HK-2 (cell line): ENCODE results near the gene UNC45B.
"Not testable (repeated sequence)": the region's sequence is repeated elsewhere in the genome, so short reads cannot be mapped to it uniquely, and the experiment has no call there.

Experiments used
- DNase-seq: peaks from one replicate; pipeline ENCODE4 v3.0.0-alpha.2; 2018; ENCODE audit not compliant: unreplicated experiment

Gene UNC45B

DNA sequence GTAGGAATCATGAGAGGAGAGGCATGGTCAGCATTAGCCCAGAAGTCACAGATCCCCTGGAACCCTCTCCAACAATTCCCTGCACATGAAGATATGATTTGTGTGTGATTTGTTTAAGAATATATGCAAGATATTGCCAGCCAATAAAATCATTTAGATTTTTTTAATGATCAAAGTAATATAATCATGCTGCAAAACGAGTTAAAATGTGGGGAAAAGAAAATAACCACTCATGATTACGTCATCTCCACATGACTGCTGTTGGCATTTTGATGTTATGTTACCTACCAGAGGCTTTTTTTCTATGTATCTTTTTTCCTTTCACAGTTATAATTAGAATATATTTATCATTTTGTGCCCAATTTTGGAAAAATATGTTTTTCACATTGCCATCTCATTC is 24.2 kb downstream of the UNC45B start:
- DNase-seq: no peak

DNA sequence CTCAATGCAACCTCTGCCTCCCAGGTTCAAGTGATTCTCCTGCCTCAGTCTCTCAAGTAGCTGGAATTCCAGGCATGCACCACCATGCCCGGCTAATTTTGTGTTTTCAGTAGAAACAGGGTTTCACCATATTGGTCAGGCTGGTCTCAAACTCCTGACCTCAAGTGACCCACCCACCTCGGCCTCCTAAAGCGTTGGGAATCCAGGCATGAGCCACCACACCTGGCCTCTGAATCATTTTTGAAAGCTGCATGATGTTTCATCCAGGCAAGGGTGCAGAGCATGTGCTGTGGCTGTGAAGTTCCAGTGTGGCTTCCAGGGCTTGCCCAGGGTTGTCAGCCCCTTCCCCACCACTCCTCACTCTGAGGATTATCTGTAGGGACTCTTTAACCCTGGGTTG is 24.7 kb downstream of the UNC45B start:
- not testable (repeated sequence) for DNase-seq

DNA sequence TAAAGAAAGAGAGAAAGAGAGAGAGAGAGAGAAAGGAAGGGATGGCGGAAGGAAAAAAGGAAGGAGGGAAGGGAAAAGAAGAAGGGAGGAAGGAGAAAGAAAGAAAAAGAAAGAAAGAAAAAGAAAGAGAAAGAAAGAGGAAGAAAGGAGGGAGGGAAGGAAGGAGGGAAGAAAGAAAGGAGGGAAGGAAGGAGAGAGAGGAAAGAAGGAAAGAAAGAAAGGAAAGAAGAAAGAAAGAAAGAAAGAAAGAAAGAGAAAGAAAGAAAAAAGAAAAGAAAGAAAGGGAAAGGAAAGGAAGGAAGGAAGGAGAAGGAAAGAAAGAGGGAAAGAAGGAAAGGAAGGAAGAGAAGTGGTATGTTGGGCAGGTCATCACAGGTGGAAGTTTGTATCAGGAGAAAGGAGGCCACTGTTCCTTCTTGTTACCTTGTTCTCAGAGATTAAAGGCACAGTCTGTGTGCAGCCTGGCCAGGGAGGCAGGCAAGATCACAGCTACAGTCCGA is 27.3 kb downstream of the UNC45B start:
- no peak for DNase-seq

DNA sequence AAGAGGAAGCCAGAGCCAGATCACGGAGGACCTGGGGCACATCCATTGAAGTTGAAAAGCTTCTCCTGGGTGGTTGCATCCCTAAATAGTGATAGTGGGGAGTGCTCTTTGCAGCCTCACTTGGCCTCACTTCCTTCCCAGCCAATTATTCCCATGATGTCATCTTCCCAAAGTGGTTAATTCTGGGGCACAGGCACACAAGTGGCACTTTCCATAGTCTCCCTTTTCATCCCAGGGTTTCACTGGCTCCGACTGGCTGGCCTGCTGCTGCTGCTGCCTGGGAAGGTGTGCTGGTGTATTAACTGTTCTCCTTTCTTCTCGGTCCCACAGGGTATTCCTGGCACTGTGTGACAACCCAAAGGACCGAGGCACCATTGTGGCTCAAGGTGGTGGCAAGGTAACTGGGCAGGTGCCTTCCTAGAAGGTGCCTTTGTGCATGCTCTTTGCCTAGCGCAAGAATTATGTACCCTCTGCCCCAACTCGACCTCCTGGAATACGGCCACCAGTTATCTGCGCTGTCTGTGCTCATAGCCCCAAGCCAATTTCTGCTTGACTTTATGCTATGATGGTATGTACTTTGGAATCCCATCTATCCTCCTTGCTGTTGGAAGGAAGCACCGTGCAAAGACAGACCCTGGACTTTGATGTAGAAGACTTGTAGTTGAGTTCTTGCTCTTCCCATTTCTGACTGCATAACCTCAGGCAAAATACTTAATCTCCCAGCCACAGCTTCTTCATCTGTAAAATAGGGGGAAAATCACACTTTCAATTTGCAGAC is 28.2 kb downstream of the UNC45B start:
- DNase-seq: no peak

DNA sequence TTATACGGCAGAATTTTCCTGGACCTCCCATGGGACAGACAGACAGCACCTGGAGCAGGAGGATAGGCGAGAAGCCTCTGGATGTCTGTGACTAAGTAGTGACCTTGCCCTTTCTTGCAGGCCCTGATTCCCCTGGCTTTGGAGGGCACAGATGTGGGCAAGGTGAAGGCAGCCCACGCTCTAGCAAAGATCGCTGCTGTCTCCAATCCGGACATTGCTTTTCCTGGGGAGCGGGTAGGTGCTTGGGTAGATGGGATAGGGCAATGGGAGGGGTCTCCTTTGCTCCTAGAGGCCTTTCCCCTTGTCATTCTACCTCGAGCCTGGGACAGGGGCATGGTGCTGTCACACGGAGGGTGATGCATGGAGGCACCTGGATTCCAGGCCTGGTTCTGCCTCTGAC is 29.3 kb downstream of the UNC45B start:
- no peak for DNase-seq

DNA sequence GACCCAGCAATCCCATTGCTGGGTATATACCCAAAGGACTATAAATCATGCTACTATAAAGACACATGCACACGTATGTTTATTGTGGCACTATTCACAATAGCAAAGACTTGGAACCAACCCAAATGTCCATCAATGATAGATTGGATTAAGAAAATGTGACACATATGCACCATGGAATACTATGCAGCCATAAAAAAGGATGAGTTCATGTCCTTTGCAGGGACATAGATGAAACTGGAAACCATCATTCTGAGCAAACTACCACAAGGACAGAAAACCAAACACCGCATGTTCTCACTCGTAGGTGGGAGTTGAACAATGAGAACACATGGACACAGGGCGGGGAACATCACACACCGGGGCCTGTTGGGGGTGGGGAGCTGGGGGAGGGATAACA is 31.8 kb downstream of the UNC45B start:
- DNase-seq: not testable (repeated sequence)

DNA sequence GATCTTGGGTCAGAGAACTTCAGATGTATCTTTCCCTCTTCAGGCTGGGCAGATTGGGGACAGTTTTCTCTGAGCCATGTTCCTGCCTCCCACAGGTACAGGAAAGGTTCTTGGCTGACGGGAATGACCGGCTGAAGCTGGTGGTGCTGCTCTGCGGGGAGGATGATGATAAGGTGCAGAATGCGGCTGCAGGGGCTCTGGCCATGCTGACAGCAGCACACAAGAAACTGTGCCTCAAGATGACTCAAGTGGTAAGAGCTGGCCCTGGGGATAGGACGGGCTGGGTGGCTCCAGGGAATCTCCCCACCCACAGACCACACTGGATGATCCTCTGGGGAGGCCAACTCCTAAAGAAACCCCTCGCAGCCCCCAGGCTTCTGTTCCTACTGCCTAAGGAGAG is 35.7 kb downstream of the UNC45B start:
- no peak for DNase-seq

DNA sequence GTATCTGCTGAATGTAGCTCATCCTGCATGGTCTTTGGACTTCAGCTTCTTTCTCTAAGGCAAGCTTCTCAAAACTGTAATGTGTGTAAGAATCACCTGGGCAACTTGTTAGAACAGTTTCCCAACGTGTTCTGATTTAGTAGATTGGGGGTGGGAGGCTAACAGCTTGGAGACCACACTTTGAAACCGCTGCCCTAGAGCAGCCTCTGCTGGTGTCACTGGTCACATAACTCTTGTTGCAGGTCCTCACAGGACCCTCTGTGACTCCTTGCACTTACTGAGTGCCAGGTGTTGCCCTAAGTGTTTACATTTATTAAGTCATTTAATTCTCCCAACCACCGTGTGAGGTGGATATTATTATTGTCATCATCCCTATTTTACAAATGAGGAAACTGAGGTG is 36.7 kb downstream of the UNC45B start:
- no peak for DNase-seq

DNA sequence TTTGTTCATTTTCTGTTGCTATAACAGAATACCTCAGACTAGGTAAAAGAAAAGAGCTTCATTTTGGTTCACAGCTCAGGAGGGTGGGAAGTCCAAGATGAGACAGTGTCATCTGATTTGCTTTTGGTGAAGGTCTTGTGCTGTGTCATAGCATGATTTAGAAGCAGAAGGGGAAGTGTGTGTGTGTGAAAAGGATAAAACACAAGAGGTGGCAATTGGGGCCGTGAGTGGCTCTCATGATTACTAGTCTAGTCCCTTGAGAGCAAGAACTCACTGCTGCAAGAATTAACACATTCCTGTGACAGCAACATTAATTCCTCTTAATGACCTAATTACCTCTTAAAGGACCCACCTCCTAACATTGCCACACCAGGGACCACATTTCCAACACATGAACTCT is 38.2 kb downstream of the UNC45B start:
- DNase-seq: no peak

DNA sequence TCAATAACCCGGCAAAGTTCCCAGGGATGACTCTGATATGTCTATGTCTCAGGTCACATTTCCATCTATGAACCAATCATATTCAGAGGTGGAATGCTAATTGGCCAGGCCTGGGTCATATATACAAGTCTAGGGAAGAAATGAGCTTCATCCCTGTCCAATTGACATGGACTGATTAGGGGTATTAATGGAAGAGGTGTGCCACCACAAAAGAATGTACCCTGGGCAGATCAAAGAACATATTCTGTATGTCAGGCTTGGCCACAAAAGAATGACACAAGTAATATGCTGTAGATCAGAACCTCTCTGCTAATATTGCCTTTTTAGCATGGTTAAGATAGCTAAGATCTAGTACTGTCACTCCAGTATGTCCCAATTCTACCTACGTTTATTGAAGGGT is 39.9 kb downstream of the UNC45B start:
- no peak for DNase-seq

DNA sequence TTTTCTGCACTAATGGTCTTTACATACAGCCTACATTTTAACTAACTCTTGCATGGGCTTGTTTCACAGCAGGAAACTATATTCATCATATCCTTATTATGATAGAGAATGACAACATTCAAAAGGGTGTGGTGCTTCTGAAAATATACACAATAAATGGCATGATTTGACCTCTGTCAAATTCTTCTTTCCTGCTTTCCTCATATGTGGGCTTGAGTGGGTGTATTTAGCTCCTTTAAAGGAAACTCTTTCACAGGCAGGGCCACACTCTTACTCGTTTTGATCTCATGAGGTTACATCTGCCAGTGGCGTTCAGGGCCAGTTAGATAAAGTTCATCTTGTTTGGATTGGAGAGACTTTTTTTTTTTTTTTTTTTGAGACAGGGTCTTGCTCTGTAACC is 40.5 kb downstream of the UNC45B start:
- no peak for DNase-seq

DNA sequence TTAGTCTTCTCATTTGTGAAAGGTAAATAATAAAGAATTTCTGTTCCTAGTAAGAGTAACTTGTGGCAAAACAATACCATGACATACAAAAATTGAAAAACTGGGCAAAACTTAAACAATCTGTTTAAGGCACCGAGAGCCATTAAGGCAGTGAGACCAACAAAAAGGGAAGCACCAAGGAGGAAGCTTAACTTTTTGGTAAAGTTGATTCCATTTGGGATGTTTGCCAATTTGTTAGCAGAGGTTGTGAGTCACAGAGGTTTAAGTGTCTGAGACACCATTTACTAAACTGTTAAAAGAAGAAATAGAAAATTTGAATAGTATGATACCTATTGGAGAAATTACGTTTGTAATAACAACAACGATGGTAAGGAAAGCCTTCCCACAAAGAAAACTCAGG is 41.7 kb downstream of the UNC45B start:
- no peak for DNase-seq

DNA sequence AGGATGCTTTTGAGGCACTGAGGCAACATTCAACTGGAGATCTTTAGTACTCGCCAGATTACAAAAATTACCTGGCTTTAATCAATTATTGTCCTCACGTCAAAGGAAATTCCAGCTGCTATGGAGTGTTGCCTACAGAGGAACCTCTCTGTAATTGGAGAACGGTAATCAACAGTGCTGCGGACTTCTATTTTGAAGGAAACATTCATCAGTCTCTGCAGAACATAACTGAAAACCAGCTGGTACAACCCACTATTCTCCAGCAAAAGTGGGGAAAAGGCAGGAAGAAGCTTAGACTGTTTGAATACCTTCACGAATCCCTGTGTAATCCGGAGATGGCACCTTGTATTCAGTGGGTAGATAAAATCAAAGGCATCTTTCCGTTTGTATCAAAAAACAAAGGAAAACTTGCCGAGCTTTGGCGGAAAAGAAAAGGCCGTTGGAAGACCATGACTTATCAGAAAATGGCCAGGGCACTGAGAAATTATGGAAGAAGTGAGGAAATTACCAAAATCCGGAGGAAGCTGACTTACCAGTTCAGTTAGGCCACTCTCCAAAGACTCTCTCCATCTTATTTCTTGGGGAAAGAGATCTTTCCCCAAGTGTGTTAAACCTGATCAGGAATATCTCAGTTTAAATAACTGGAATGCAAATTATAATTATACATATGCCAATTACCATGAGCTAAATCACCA is 43.5 kb downstream of the UNC45B start:
- no peak for DNase-seq

DNA sequence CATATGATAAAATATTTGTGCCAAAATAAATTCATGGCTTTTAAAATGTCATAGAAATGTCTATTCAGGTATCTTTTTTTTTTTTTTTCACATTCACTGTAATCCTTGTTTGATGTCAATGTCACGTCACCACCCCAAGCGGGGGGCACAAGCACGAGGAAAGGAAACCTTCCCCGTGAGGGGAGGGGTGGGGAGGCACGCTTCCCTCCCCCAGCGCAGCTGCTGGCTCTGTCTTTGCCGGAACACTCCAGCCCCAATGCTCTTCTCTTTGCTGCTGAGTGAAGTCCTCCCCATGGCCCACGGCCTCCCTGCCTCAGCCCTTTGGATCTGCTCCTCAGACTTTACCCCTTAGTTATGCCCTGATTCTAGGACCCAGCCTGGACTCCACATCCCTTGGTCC is 45.1 kb downstream of the UNC45B start:
- no peak for DNase-seq

DNA sequence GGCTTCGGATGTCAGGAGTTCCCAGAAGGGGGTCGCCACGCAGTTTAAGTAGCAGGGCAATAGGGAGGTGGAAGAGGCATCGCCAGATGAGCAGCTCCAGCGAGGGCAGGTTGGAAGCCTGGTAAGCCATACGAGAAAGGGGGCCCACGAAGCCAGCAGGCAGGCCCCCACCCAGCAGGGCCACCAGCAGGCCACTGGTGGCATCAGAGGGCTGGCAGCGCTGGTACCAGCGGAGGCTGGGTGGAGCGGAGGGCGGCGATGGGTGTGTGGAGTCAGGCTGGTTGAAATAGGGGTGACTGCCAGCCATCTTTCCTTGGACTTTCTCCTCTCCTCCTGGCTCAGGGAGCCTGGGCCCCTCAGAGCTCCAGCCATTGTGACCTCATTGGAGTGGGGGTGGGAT is 46.4 kb downstream of the UNC45B start, which contains the start of gene SLC35G3:
TSS of gene SLC35G3 (minus strand) at position 393 of the 400 bp plus-strand sequence. CDS start at position 307, 86 bp downstream.
- DNase-seq: not testable (repeated sequence)

DNA sequence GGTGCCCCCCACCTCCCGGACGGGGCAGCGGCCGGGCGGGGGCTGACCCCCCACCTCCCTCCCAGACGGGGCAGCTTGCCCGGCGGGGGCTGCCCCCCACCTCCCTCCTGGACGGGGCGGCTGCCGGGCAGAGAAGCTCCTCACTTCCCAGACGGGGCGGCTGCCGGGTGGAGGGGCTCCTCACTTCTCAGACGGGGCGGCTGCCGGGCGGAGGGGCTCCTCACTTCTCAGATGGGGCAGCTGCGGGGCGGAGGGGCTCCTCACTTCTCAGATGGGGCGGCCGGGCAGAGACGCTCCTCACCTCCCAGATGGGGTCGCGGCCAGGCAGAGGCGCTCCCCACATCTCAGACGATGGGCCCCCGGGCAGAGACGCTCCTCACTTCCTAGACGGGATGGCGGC is 47.4 kb downstream of the UNC45B start:
- not testable (repeated sequence) for DNase-seq

DNA sequence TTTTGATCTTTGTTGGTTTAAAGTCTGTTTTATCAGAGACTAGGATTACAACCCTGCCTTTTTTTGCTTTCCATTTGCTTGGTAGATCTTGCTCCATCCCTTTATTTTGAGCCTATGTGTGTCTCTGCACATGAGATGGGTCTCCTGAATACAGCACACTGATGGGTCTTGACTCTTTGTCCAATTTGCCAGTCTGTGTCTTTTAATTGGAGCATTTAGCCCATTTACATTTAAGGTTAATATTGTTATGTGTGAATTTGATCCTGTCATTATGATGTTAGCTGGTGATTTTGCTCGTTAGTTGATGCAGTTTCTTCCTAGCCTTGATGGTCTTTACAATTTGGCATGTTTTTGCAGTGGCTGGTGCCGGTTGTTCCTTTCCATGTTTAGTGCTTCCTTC is 55.0 kb downstream of the UNC45B start:
- not testable (repeated sequence) for DNase-seq

DNA sequence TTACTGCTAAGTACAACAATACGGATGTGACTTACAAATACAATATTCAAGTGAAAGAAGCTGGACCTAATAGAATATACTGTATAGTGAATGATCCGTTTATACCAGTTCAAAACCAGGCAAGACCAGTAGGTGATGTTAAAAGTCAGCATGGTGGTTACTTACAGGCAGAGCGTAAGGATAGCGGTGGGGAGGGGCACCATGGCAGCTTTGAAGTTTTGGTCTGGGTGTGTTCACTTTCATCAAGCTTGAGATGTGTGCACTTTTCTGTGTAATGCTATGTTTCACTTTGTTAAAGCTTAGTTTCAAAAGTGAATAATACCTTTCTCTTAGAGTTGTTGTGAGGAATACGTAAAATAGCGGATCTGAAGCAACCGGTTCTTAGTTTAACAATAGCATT is 63.1 kb downstream of the UNC45B start:
- DNase-seq: no peak

DNA sequence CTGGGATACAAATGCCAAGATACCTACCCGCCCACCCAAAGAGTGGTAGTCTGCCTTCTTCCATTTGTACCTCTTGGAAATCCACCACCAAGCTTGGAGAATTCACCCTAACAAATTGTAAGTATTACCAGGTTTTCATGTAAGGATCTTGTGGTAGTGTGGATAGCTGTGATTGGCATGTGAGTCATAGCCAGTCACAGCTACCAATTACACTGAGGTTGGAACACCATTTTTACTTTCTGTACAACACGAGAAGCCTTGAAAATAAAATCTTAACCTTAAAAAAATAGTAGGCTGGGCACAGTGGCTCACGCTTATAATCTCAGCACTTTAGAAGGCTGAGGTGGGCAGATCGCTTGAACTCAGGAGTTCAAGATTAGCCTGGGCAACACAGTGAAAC is 65.1 kb downstream of the UNC45B start:
- no peak for DNase-seq

DNA sequence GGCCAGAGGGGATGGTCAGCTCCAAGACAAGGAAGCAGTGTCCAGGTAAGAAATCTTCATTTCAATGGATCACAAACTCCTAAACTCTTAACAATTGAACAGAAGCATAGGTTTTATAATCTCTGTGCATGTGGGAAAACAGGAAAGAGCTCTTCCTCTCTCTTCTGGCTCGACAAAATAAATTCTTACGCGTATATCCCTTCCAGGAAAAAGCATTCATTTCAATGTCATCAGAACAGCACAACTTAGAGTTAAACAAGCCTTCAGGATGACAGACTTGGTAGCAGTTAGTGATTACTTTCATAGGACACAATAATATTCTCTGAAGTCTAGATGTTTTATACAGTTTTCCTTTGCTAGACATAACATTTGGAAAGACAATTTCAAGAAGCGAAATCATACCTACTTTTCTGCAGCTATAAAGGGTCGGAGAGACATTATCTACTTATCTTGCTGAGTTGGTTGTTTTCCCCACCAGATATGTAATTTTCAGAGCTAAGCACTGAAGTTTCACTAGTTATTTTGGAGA is 65.9 kb downstream of the UNC45B start:
- DNase-seq: no peak

DNA sequence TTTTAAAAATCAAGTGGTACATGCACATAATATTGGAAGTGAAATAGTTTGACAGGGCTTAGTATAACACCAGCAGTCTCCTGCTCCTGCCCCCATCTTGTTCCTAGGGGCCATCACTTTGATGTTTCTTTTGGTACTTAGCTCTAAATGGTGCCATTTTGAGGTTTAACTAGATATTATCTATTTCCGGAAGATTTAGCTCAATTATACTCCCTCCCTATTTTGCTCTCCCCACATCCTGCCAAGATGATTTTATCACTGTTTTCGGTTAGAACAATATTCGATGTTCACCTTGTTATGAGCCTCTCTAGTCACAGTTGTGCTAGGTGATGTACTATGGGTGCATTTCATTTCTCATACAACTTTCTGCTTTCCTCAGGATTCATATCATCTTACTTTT is 66.6 kb downstream of the UNC45B start:
- DNase-seq: no peak

DNA sequence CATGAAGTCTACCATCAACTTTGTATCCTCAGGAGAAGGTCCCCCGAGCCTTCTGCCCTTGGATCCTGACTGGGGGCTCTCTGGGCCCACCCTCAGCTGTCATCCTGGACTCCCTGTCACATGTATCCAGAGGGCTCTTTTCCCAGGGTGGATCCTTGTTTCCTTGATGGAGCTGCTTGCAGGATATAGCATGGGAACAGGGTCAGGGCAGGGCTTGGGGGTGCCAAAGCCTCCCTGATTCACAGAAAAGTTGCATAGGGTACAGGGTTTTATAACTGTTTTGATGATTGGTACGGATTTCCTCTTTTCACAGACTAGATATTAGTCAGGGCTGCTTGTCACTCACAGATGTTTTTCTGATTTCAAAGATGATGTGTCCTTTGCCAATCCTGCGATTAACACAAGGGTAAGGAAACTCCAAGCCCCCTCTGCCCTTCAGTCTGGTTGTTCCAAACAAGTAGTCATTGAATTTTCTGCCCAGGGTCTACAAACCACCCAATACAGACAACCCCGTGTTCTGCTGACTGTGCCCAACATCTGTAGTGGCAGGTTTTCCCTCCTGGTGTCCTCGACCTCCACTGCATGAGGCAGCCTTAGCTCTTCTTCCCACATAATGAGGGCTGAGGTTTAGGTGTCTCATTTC is 67.1 kb downstream of the UNC45B start:
- no peak for DNase-seq
